Measurements from ENCODE around the gene KAT2B.

- no peak for TF ChIP-seq POLR2A (IDR thresholded peaks at IDR 0.05)
- no peak for TF ChIP-seq CTCF (IDR thresholded peaks at IDR 0.05 in 8 of 11, conservative IDR thresholded peaks at IDR 0.05 in 3 of 11)
These were observed 106.1 kb downstream of the KAT2B start for GRCh38 chr3:20146301-20146700.
